AG09309 (cell line): ENCODE data around the gene C12orf75.
"Not testable (repeated sequence)": the region's sequence is repeated elsewhere in the genome, so short reads cannot be mapped to it uniquely, and the experiment has no call there.

Source experiments
- DNase-seq: peaks from one replicate; pipeline ENCODE4 v3.0.0-alpha.2; 2010; ENCODE audit warnings: low read depth
- H3K4me3 ChIP-seq: 2 replicates; pipeline ENCODE4 v1.5.1; 2011; ENCODE audit warnings: mild to moderate bottlenecking, low read depth, low read length, moderate library complexity; ENCODE audit not compliant: control insufficient read depth
- TF ChIP-seq, protein P1 (sequence below): IDR thresholded peaks from 2 replicates; pipeline ENCODE4 v1.5.1; 2011; ENCODE audit warnings: mild to moderate bottlenecking, low read depth, low read length, inconsistent platforms; ENCODE audit not compliant: insufficient read depth, control insufficient read depth; ENCODE audit errors: missing control alignments

Gene C12orf75

DNA sequence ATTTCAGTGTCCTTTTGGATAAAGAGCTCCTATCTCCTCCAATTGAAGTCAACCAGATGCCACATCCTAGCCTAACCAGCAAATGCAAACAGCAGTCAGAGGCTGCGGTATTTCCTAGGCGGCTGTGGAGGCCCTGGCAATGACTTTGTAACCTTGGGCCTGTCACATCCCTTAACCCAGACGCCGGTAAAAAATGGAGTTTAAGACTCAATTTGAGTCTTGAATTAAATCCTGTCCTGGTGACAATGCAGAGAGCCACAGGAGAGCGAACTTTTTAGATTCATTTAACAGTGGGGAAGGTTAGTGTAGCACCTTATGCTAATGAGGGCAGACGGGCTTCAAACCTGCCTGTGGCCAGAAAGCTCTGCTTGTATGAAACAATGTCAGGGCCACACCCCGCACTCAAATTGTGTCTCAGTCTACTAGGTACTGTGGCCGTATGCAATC lies 1.3 kb downstream of the C12orf75 start:
- TF ChIP-seq, protein P1, sequence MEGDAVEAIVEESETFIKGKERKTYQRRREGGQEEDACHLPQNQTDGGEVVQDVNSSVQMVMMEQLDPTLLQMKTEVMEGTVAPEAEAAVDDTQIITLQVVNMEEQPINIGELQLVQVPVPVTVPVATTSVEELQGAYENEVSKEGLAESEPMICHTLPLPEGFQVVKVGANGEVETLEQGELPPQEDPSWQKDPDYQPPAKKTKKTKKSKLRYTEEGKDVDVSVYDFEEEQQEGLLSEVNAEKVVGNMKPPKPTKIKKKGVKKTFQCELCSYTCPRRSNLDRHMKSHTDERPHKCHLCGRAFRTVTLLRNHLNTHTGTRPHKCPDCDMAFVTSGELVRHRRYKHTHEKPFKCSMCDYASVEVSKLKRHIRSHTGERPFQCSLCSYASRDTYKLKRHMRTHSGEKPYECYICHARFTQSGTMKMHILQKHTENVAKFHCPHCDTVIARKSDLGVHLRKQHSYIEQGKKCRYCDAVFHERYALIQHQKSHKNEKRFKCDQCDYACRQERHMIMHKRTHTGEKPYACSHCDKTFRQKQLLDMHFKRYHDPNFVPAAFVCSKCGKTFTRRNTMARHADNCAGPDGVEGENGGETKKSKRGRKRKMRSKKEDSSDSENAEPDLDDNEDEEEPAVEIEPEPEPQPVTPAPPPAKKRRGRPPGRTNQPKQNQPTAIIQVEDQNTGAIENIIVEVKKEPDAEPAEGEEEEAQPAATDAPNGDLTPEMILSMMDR, result no peak
- no peak for DNase-seq
- peak overlapping the region; percentile 98 for H3K4me3 ChIP-seq

DNA sequence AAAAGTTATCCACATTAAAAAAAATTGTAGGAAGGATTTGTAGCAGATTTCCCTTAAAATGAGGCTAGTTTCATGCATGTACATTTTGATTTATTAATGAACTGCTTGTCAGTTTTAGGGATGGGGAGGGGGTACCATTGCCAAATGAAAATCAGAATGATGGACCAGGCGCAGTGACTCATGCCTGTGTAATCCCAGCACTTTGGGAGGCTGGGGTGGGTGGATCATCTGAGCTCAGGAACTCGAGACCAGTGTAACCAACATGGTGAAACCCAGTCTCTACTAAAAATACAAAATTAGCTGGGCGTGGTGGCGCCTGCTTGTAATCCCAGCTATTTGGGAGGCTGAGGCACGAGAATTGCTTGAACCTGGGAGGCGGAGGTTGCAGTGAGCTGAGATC lies 1.8 kb downstream of the C12orf75 start:
- H3K4me3 ChIP-seq, result peak overlapping the region; percentile 98
- DNase-seq, result not testable (repeated sequence)

DNA sequence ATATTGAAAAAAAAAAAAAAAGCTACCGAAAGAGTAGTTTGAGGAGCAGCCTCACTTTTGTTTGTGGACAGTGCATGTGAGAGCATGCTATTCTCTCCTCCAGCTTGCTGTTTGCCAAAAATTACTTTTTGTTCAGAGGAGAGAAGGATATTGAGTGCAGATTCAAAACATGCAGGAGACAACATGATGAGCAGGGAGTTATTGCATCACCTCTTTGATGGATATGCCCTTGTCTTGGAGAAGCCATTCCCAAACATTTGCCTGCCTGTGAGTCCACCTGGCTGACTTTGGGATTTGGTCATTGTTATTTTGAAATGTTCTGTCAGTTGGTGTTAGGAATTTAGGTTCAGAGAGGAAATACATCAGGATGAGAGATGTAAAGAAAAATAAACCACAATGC lies 2.4 kb downstream of the C12orf75 start:
- DNase-seq, result no peak
- H3K4me3 ChIP-seq, result peak overlapping the region; percentile 3
- TF ChIP-seq, protein P1, result no peak

DNA sequence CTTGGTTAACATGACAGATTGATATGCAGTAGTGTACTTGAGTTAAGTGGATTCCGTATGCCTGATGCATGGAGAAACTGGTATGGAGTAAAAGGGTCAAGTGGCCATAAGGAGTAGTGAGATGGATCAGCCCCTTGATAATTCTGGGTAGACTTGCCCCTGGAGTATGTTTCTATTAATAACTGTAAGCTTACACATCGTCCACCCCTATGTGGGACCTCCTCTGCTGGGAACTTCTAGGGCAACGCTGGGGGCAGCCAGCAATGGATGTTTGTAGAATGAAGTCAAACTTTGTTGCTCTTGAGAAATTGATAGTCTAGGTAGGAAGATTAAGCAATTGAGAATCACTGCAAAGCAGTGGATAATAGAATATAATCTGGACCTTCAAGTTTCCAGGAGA lies 3.5 kb downstream of the C12orf75 start:
- no peak for DNase-seq
- no peak overlapping the region; the same call in 1 of the 2 replicates for H3K4me3 ChIP-seq
- TF ChIP-seq, protein P1, result no peak

DNA sequence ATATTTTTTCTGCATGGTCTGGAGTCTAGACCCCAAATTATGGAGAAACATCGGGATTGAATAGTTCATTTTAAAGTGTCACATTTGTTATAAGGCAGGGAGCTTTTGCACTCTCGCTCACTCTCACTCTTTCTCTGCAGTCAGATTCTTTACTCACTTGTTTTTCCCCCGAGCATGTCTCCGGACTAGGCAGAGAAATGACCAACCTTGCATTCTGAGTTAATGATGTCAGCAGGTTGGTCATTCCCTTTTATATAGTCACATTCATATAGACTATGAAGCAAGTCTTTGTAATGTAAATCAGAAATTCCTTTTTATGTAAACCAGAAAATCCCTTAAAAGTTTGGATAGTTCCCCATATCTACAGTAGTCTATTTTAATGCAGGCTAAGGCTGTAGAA lies 4.1 kb downstream of the C12orf75 start:
- no peak overlapping the region; the same call in 1 of the 2 replicates for H3K4me3 ChIP-seq
- TF ChIP-seq, protein P1, result no peak
- no peak for DNase-seq

DNA sequence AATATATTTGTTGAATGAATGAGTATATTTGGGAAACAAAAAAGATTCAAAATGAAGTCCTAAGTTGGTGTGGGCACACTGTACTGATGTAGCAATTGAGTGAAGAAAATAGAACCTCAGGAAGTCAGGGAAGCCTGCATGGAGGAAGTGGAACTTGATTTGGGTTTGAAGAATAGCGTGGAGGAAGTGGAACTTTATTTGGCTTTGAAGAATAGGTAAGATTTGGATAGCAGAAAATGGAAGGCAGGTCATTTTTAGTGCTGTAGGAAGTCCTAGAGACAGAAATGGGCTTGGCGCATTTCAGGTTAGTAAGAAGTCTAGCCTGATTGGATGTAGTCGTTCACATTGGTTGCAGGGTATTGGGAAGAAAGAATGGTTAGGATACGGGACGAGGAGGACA lies 5.4 kb downstream of the C12orf75 start:
- DNase-seq, result no peak
- TF ChIP-seq, protein P1, result no peak

DNA sequence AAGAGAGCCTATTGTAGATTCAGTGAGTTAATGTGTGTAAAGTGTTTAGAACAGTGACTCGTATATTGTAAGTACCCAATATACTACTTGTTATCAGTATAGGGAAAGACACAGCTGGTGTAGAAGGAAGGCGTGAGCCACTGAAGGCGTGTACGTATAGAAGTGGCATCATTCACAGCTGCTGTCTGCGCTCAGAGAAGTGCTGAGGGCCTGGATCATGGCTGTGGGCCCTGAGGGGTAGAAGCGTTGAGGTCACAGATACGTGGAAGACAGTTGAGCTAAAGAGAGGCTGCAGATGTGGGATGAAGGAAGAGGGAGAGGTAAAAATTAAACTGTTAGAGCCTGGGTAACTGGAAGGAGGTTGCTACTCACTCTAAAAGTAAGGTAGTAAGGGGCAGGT lies 5.9 kb downstream of the C12orf75 start:
- H3K4me3 ChIP-seq, result no peak overlapping the region
- DNase-seq, result no peak
- TF ChIP-seq, protein P1, result no peak

More for the DNA sequence above, 5.4 kb downstream of the C12orf75 start:
- H3K4me3 ChIP-seq, result no peak overlapping the region
